Ovary (tissue), 3 donors: ENCODE data around the gene GAL.

Experiments used
- EP300 ChIP-seq: sonication (generic); formaldehyde crosslinking; IDR thresholded peaks from one replicate; pipeline ENCODE4 v1.6.1; 2017; ENCODE audit warnings: antibody characterized with exemption
- POLR2A ChIP-seq: fragments of 450-650 bp; IDR thresholded peaks from one replicate; pipeline ENCODE4 v1.6.1; 2017; ENCODE audit warnings: antibody characterized with exemption, mild to moderate bottlenecking, moderate library complexity
- TF ChIP-seq, protein P1 (sequence below), 3 donors: fragments of 450-650 bp in 2 of 3; fragments of 200-600 bp in 1 of 3; IDR thresholded peaks; one replicate each; pipeline versions ENCODE4 v1.5.1 to v1.8.0; 2016 to 2022; ENCODE audit warnings: antibody characterized with exemption in 3 of 3, mild to moderate bottlenecking in 1 of 3
- donor health status: DM: no; HTN: no; CAD: no.

GRCh38 chr11:68714060-68714856 is 29.9 kb downstream of the GAL start:
- TF ChIP-seq, protein P1, sequence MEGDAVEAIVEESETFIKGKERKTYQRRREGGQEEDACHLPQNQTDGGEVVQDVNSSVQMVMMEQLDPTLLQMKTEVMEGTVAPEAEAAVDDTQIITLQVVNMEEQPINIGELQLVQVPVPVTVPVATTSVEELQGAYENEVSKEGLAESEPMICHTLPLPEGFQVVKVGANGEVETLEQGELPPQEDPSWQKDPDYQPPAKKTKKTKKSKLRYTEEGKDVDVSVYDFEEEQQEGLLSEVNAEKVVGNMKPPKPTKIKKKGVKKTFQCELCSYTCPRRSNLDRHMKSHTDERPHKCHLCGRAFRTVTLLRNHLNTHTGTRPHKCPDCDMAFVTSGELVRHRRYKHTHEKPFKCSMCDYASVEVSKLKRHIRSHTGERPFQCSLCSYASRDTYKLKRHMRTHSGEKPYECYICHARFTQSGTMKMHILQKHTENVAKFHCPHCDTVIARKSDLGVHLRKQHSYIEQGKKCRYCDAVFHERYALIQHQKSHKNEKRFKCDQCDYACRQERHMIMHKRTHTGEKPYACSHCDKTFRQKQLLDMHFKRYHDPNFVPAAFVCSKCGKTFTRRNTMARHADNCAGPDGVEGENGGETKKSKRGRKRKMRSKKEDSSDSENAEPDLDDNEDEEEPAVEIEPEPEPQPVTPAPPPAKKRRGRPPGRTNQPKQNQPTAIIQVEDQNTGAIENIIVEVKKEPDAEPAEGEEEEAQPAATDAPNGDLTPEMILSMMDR (IDR thresholded peaks at IDR 0.05), result no peak
- TF ChIP-seq POLR2A (no peak), EP300 (no peak)
